ENCODE measurements around the gene INSC.

GRCh38 chr11:15157181-15157580, 42.5 kb downstream of the INSC start:
- TF ChIP-seq EZH2phosphoT487 (IDR thresholded peaks at IDR 0.05; ENCODE audit: low read depth, severe bottlenecking, unreplicated experiment), result no peak
- TF ChIP-seq, protein P1, sequence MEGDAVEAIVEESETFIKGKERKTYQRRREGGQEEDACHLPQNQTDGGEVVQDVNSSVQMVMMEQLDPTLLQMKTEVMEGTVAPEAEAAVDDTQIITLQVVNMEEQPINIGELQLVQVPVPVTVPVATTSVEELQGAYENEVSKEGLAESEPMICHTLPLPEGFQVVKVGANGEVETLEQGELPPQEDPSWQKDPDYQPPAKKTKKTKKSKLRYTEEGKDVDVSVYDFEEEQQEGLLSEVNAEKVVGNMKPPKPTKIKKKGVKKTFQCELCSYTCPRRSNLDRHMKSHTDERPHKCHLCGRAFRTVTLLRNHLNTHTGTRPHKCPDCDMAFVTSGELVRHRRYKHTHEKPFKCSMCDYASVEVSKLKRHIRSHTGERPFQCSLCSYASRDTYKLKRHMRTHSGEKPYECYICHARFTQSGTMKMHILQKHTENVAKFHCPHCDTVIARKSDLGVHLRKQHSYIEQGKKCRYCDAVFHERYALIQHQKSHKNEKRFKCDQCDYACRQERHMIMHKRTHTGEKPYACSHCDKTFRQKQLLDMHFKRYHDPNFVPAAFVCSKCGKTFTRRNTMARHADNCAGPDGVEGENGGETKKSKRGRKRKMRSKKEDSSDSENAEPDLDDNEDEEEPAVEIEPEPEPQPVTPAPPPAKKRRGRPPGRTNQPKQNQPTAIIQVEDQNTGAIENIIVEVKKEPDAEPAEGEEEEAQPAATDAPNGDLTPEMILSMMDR (IDR thresholded peaks at IDR 0.05; ENCODE audit: poor library complexity), result no peak
